Measurements from ENCODE around the gene EPS8.

The EPS8 gene

GRCh38 chr12:15786772-15787171 lies 2.4 kb downstream of the EPS8 start:
- TF ChIP-seq CTCF (IDR thresholded peaks at IDR 0.05; ENCODE audit: insufficient read depth, low read length, poor library complexity, severe bottlenecking) = no peak
- H3K4me3 ChIP-seq (replicated peaks; ENCODE audit: low read depth, low read length) = no peak overlapping the region
- no peaks in the 10 kb centered on the region for H3K36me3 ChIP-seq (ENCODE audit: control insufficient read depth, insufficient read depth, low read length)
- DNase-seq (ENCODE audit: extremely low read depth, insufficient read length) = no peak
- H3K27me3 ChIP-seq (replicated peaks; ENCODE audit: control insufficient read depth, insufficient read depth, low read length) = 0 out of 2 replicates have a peak, but pooled peaks cover 2% of the 10 kb centered on the region

GRCh38 chr12:15783288-15783687 lies 5.9 kb downstream of the EPS8 start:
- no peak for TF ChIP-seq CTCF (IDR thresholded peaks at IDR 0.05; ENCODE audit: insufficient read depth, low read length, poor library complexity, severe bottlenecking)
- Histone ChIP-seq H3K4me3 (replicated peaks; ENCODE audit: low read depth, low read length) (no peak overlapping the region), H3K36me3 (ENCODE audit: control insufficient read depth, insufficient read depth, low read length) (no peaks in the 10 kb centered on the region), H3K27me3 (replicated peaks; ENCODE audit: control insufficient read depth, insufficient read depth, low read length) (no peaks in the 10 kb centered on the region)
- no peak for DNase-seq (ENCODE audit: extremely low read depth, insufficient read length)

GRCh38 chr12:15782667-15783066 lies 6.5 kb downstream of the EPS8 start:
- H3K27me3 ChIP-seq (replicated peaks; ENCODE audit: control insufficient read depth, insufficient read depth, low read length) = no peaks in the 10 kb centered on the region
- TF ChIP-seq CTCF (IDR thresholded peaks at IDR 0.05; ENCODE audit: insufficient read depth, low read length, poor library complexity, severe bottlenecking) = no peak
- no peak overlapping the region for H3K4me3 ChIP-seq (replicated peaks; ENCODE audit: low read depth, low read length)
- H3K36me3 ChIP-seq (ENCODE audit: control insufficient read depth, insufficient read depth, low read length) = no peaks in the 10 kb centered on the region
- DNase-seq (ENCODE audit: extremely low read depth, insufficient read length) = no peak

DNA sequence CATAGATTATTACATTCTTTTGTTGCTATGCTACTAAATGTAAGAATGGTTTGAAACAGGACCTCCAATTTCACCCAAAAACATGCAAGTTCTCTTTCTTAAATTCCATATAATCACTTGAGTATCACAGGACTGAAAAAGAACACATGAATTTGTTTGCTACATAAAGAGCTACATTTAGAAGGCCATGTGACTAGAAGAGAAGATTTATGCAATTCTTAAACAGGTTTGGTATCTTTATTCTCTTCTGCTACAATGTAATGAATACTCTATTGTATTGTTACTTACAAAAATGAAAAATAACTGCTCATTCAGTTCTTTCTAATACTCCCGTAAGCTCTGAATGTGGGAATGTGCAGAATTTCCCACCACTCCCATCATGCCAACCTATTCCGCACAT lies 9.3 kb downstream of the EPS8 start:
- no peaks in the 10 kb centered on the region for H3K27me3 ChIP-seq (replicated peaks; ENCODE audit: control insufficient read depth, insufficient read depth, low read length)
- DNase-seq (ENCODE audit: extremely low read depth, insufficient read length) = no peak
- no peak for TF ChIP-seq CTCF (IDR thresholded peaks at IDR 0.05; ENCODE audit: insufficient read depth, low read length, poor library complexity, severe bottlenecking)
- H3K36me3 ChIP-seq (ENCODE audit: control insufficient read depth, insufficient read depth, low read length) = no peaks in the 10 kb centered on the region
- H3K4me3 ChIP-seq (replicated peaks; ENCODE audit: low read depth, low read length) = no peak overlapping the region

DNA sequence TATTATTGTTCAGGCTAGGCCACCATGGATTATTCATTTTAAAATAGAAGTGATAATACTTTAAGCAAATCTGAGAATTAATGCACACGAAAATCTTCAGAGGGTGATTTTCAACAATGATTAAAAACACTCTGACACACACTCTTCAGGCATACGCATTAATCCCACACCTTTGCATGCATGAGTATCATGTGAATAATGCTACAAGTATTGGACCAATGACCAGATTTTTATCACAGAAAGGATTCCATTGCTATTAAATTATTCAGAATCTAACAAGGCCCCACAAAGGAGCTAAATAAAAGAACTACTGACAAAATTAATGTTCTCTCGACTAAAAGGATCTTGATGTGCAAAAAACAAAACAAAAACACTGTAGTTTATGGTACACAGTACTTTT lies 11.1 kb downstream of the EPS8 start:
- TF ChIP-seq CTCF (IDR thresholded peaks at IDR 0.05; ENCODE audit: insufficient read depth, low read length, poor library complexity, severe bottlenecking) = no peak

GRCh38 chr12:15777355-15778012 lies 11.7 kb downstream of the EPS8 start:
- H3K36me3 ChIP-seq (ENCODE audit: control insufficient read depth, insufficient read depth, low read length) = no peaks in the 10 kb centered on the region
- DNase-seq (ENCODE audit: extremely low read depth, insufficient read length) = no peak
- no peak for TF ChIP-seq CTCF (IDR thresholded peaks at IDR 0.05; ENCODE audit: insufficient read depth, low read length, poor library complexity, severe bottlenecking)
- no peaks in the 10 kb centered on the region for H3K27me3 ChIP-seq (replicated peaks; ENCODE audit: control insufficient read depth, insufficient read depth, low read length)
- no peak overlapping the region for H3K4me3 ChIP-seq (replicated peaks; ENCODE audit: low read depth, low read length)

More for the DNA sequence above, 11.1 kb downstream of the EPS8 start:
- no peak for DNase-seq (ENCODE audit: extremely low read depth, insufficient read length)
- Histone ChIP-seq H3K4me3 (replicated peaks; ENCODE audit: low read depth, low read length) (no peak overlapping the region), H3K36me3 (ENCODE audit: control insufficient read depth, insufficient read depth, low read length) (no peaks in the 10 kb centered on the region), H3K27me3 (replicated peaks; ENCODE audit: control insufficient read depth, insufficient read depth, low read length) (no peaks in the 10 kb centered on the region)
